Stomach (tissue), 9 donors: ENCODE data around the gene ZNF423. TPM values are rescaled to one million over a fixed set of nuclear protein-coding genes. Genes with fewer than 3 reads are reported as not detected.
A peak's percentile ranks its signal among the peaks of the same experiment; 100 is the strongest.

Experiments
- DNase-seq, 2 donors: peaks; one replicate each; pipeline versions ENCODE4 v3.0.0 to v3.0.0-alpha.2; 2013 to 2019
- H3K27ac ChIP-seq, 5 donors: fragments of 200-600 bp in 4 of 5; sonication (generic) in 4 of 5; one replicate each; pipeline ENCODE4 v1.5.1; 2013 to 2019; ENCODE audit warnings: mild to moderate bottlenecking in 1 of 5, moderate library complexity in 1 of 5
- H3K27me3 ChIP-seq, 3 donors: fragments of 200-600 bp; sonication (generic); one replicate each; pipeline ENCODE4 v1.5.1; 2017 to 2019; ENCODE audit warnings: mixed run types in 1 of 3
- H3K36me3 ChIP-seq, 4 donors: fragments of 200-600 bp; sonication (generic); 1 replicate in 3 of 4; 2 replicates in 1 of 4; pipeline ENCODE4 v1.5.1; 2016 to 2019
- H3K4me1 ChIP-seq, 4 donors: fragments of 200-600 bp; sonication (generic); one replicate each; pipeline ENCODE4 v1.5.1; 2016 to 2019
- H3K4me3 ChIP-seq, 4 donors: fragments of 200-600 bp; sonication (generic) in 3 of 4; one replicate each; pipeline ENCODE4 v1.5.1; 2016 to 2019; ENCODE audit warnings: mild to moderate bottlenecking in 1 of 4
- H3K9me3 ChIP-seq, 4 donors: fragments of 200-600 bp; sonication (generic); one replicate each; pipeline ENCODE4 v1.5.1; 2016 to 2019
- EP300 ChIP-seq: sonication (generic); formaldehyde crosslinking; IDR thresholded peaks from one replicate; pipeline ENCODE4 v1.6.1; 2017; ENCODE audit warnings: antibody characterized with exemption
- POLR2A ChIP-seq, 4 donors: fragments of 450-650 bp; IDR thresholded peaks; one replicate each; pipeline ENCODE4 v1.6.1; 2016; ENCODE audit warnings: antibody characterized with exemption in 4 of 4, control low read depth in 2 of 4, mild to moderate bottlenecking in 1 of 4, moderate library complexity in 1 of 4
- POLR2AphosphoS5 ChIP-seq, 3 donors: sonication (generic); formaldehyde crosslinking; IDR thresholded peaks; one replicate each; pipeline ENCODE4 v1.6.1; 2016; ENCODE audit warnings: antibody characterized with exemption in 3 of 3
- WGBS, 5 donors: extraction: QIAGEN DNeasy Blood & Tissue Kit in 3 of 5; methylation state at CpG; one replicate each; pipeline versions ENCODE4 v1.1.5 to v1.1.7; 2013 to 2018; 5-methylcytosine and 5-hydroxymethylcytosine counted together
- intact Hi-C: fragments of 100-400 bp; cut with DNase I; formaldehyde crosslinking; loops from one replicate; pipeline ENCODE4 v1.15.1; 2023; ENCODE audit warnings: low total_unique reads
- polyA plus RNA-seq, 3 donors: library from polyadenylated mRNA; stranded (reverse); fragments of 200-250 nt; gene quantifications; one replicate each; pipeline ENCODE4 v1.2.3, GENCODE V29; 2013
- total RNA-seq, 5 donors: library from RNA; depleted of rRNA; stranded (reverse); fragments of >200 nt; gene quantifications; one replicate each; pipeline versions ENCODE4 v1.1.0 to v1.2.3, GENCODE V29; 2014 to 2016
- TF ChIP-seq, protein P1 (sequence below), 7 experiments: fragments of 450-650 bp in 4 of 7; fragments of 200-600 bp in 3 of 7; sonication (generic) in 3 of 7; IDR thresholded peaks; one replicate each; pipeline ENCODE4 v1.5.1; 2016 to 2019; ENCODE audit warnings: antibody characterized with exemption in 7 of 7, control low read depth in 2 of 7, mild to moderate bottlenecking in 1 of 7
- donor health status: healthy with polysubstance abuse.
- donor health status: Bipolar disorder and iron deficiency.
- donor health status: healthy.

The ZNF423 gene
- total and polyA plus RNA-seq, 8 donors, result 0.29 to 3.5 (median 1.0) TPM

- intact Hi-C loops, result no loop called here
- H3K4me1 ChIP-seq, result peaks cover 33 to 60% (median 48%) of the 10 kb centered on the region in 4 donors
- TF ChIP-seq, protein P1, sequence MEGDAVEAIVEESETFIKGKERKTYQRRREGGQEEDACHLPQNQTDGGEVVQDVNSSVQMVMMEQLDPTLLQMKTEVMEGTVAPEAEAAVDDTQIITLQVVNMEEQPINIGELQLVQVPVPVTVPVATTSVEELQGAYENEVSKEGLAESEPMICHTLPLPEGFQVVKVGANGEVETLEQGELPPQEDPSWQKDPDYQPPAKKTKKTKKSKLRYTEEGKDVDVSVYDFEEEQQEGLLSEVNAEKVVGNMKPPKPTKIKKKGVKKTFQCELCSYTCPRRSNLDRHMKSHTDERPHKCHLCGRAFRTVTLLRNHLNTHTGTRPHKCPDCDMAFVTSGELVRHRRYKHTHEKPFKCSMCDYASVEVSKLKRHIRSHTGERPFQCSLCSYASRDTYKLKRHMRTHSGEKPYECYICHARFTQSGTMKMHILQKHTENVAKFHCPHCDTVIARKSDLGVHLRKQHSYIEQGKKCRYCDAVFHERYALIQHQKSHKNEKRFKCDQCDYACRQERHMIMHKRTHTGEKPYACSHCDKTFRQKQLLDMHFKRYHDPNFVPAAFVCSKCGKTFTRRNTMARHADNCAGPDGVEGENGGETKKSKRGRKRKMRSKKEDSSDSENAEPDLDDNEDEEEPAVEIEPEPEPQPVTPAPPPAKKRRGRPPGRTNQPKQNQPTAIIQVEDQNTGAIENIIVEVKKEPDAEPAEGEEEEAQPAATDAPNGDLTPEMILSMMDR (IDR thresholded peaks at IDR 0.05), result peak in 5 of 7 experiments; percentile 29 to 81 (median 70)
- no peak for TF ChIP-seq POLR2A (IDR thresholded peaks at IDR 0.05)
- H3K36me3 ChIP-seq, result no peaks in the 10 kb centered on the region
- no peaks in the 10 kb centered on the region for H3K9me3 ChIP-seq
- H3K27me3 ChIP-seq, result peaks cover 0 to 72% (median 24%) of the 10 kb centered on the region in 3 donors
- H3K27ac ChIP-seq, result peak overlapping the region; percentile 80 to 95 (median 89)
- 0 to 1% (median 1%) methylated on average over 31 to 52 of the region's 52 CpGs for WGBS, 5 donors
- DNase-seq, result peak; percentile 56 to 90
- peak overlapping the region; percentile 70 to 79 (median 76) for H3K4me3 ChIP-seq
Measured at GRCh38 chr16:49857423-49858181, 1.7 kb upstream of the ZNF423 start.

DNA sequence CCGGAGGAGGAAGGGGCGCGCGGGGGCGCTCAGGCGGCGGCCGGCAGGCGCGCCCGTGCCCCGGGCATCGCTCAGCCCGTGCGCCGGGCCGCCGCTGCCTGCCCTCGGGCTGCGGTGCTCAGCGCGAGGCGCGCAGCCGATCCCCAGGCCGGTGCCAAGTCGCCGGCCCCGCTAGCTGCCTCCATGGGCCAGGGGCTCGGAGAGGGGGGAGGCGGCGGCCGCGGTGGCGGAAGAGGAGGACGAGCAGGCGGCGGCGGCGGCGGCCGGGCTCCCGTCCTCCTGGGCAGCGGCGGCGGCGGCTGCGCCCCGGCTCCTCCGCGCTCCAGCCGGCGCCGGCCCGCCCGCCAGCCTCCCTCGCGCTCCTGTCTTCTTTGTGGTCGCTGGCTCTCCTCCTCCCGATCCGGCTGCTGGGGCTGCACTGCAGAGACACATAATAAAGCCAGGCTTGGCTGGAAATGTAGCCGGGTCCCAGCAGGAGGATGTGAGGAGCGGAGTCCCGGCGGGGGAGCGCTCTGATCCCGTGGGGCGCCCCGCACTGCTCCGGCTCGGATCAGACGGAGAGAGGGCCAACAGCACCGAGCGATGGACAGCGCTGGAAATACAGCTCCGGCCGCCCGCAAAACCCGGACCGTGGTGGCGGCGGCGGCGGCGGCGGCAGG, 889 bp upstream of the ZNF423 start:
- H3K36me3 ChIP-seq, result no peaks in the 10 kb centered on the region
- intact Hi-C loops, result no loop called here
- WGBS, 5 donors, result 0 to 2% (median 1%) methylated on average over 26 to 86 of the region's 86 CpGs
- peak; percentile 74 to 95 for DNase-seq
- TF ChIP-seq, protein P1 (IDR thresholded peaks at IDR 0.05), result peak in 1 of 7 experiments; percentile 7
- no peak for TF ChIP-seq EP300
- no peak for TF ChIP-seq POLR2A (IDR thresholded peaks at IDR 0.05)
- TF ChIP-seq POLR2AphosphoS5 (IDR thresholded peaks at IDR 0.05), result peak in 2 of 3 donors; percentile 15 to 39
- H3K27me3 ChIP-seq, result peaks cover 0 to 74% (median 24%) of the 10 kb centered on the region in 3 donors
- peak overlapping the region; percentile 70 to 79 (median 76) for H3K4me3 ChIP-seq
- H3K4me1 ChIP-seq, result peaks cover 33 to 66% (median 50%) of the 10 kb centered on the region in 4 donors
- H3K9me3 ChIP-seq, result no peaks in the 10 kb centered on the region
- H3K27ac ChIP-seq, result peak overlapping the region in 4 of 5 donors; percentile 81 to 95 (median 90)

DNA sequence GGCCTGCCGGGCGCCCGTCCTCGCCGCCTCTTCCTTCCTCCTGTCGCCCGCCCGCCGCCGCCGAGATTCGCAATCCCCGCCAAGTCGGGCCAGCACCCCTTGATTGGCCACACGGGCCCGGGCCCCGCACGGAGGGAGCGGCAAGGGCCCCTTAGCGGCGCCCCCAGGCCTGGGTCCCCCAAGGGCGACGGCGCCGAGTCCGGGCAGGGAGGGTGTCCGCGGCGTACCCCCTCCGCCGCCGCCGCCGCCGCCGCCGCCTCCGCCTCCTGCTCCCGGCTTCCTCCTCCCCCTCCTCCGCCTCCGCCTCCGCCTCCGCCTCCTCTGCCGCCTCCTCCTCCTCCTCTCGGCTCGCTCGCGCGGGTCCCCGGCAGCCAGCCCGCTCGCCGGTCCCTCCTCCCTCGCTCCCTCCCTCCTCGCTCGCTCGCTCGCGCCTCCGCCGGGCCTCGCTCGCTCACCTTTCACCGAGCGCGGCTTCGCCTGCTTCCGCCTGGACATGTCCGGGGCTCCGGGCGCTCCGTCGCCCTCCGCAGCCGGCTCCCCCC, 561 bp downstream of the ZNF423 start:
- H3K4me3 ChIP-seq, result peak overlapping the region; percentile 70 to 79 (median 76)

More for the DNA sequence above, 561 bp downstream of the ZNF423 start:
- intact Hi-C loops, result no loop called here
- H3K27me3 ChIP-seq, result peaks cover 0 to 75% (median 24%) of the 10 kb centered on the region in 3 donors
- 0 to 1% (median 1%) methylated on average over 29 to 69 of the region's 75 CpGs for WGBS, 5 donors
- no peaks in the 10 kb centered on the region for H3K9me3 ChIP-seq
- peak; percentile 88 to 97 for DNase-seq
- H3K27ac ChIP-seq, result peak overlapping the region; percentile 86 to 95 (median 92)
- peaks cover 33 to 70% (median 51%) of the 10 kb centered on the region in 4 donors for H3K4me1 ChIP-seq
- no peak for TF ChIP-seq EP300
- TF ChIP-seq POLR2AphosphoS5 (IDR thresholded peaks at IDR 0.05), result peak; percentile 17 to 75 (median 59)
- no peak for TF ChIP-seq POLR2A (IDR thresholded peaks at IDR 0.05)
- TF ChIP-seq, protein P1 (IDR thresholded peaks at IDR 0.05), result no peak
- no peaks in the 10 kb centered on the region for H3K36me3 ChIP-seq
